ENCODE data around the gene ZBTB21.

ZBTB21 gene

GRCh38 chr21:42022906-42023305 lies 12.7 kb upstream of the ZBTB21 start:
- TF ChIP-seq CTCF (IDR thresholded peaks at IDR 0.05) = no peak

GRCh38 chr21:42022091-42022430 lies 11.9 kb upstream of the ZBTB21 start:
- TF ChIP-seq CTCF (IDR thresholded peaks at IDR 0.05) = no peak

GRCh38 chr21:42021371-42022090 lies 11.4 kb upstream of the ZBTB21 start:
- no peak for TF ChIP-seq CTCF (IDR thresholded peaks at IDR 0.05)

- no peak for TF ChIP-seq CTCF (IDR thresholded peaks at IDR 0.05)
Observed at GRCh38 chr21:42019706-42020105, 9.5 kb upstream of the ZBTB21 start.

GRCh38 chr21:42019101-42019605 lies 9.0 kb upstream of the ZBTB21 start:
- no peak for TF ChIP-seq CTCF (IDR thresholded peaks at IDR 0.05)

- no peak for TF ChIP-seq CTCF (IDR thresholded peaks at IDR 0.05)
Observed at GRCh38 chr21:42017022-42017421, 6.9 kb upstream of the ZBTB21 start.

GRCh38 chr21:42016364-42016985 lies 6.3 kb upstream of the ZBTB21 start:
- TF ChIP-seq CTCF (IDR thresholded peaks at IDR 0.05) = no peak
